Psoas muscle (tissue), 8 donors: Measurements from ENCODE around the gene BCL6. TPM values are rescaled to one million over a fixed set of nuclear protein-coding genes. Genes with fewer than 3 reads are reported as not detected.
A peak's percentile ranks its signal among the peaks of the same experiment; 100 is the strongest.

Source experiments
- ATAC-seq, 4 donors: fragments of 200-7000 bp; cut with Tn5 transposase; one replicate each; pipeline ENCODE4 v1.9.1; 2020; ENCODE audit warnings: moderate library complexity in 3 of 4, mild to moderate bottlenecking in 2 of 4
- DNase-seq, 2 donors: peaks; one replicate each; pipeline ENCODE4 v3.0.0-alpha.2; 2020
- H3K27ac ChIP-seq: fragments of 200-600 bp; one replicate; pipeline ENCODE4 v1.8.0; 2022
- H3K27me3 ChIP-seq, 3 donors: fragments of 200-600 bp in 1 of 3; one replicate each; pipeline versions ENCODE4 v1.6.1 to v1.8.0; 2013 to 2022; ENCODE audit warnings: low read length in 2 of 3, mild to moderate bottlenecking in 2 of 3, moderate library complexity in 1 of 3; ENCODE audit not compliant: insufficient read depth in 3 of 3
- H3K36me3 ChIP-seq, 2 donors: fragments of 200-600 bp in 1 of 2; one replicate each; pipeline versions ENCODE4 v1.6.1 to v1.8.0; 2013 to 2022; ENCODE audit warnings: low read depth in 1 of 2, mild to moderate bottlenecking in 1 of 2, moderate library complexity in 1 of 2; ENCODE audit not compliant: insufficient read depth in 1 of 2
- H3K4me1 ChIP-seq: fragments of 200-600 bp; one replicate; pipeline ENCODE4 v1.8.0; 2022
- H3K4me3 ChIP-seq: fragments of 200-600 bp; one replicate; pipeline ENCODE4 v1.8.0; 2022; ENCODE audit warnings: mild to moderate bottlenecking
- H3K9me3 ChIP-seq: fragments of 200-600 bp; one replicate; pipeline ENCODE4 v1.8.0; 2022
- WGBS, 3 donors: extraction: QIAGEN DNeasy Blood & Tissue Kit; methylation state at CpG; one replicate each; pipeline versions ENCODE4 v1.1.6 to v1.1.7; 2013; 5-methylcytosine and 5-hydroxymethylcytosine counted together
- intact Hi-C, 2 donors: fragments of 100-400 bp; cut with DNase I; formaldehyde crosslinking; loops; one replicate each; pipeline versions ENCODE4 v1.11.0 to v1.14.2; 2022
- polyA plus RNA-seq, 3 donors: library from polyadenylated mRNA; stranded (reverse); fragments of 200-250 nt; gene quantifications; one replicate each; pipeline ENCODE4 v1.2.3, GENCODE V29; 2013
- total RNA-seq, 4 donors: library from RNA; stranded (reverse); fragmentation: NEBNext Ultra II Directional in 2 of 4; extraction: Animal tissue kit (Norgen Biotek cat#: 25700) in 2 of 4; gene quantifications; one replicate each; pipeline versions ENCODE4 v1.2.1 to v1.2.4, GENCODE V29; 2021 to 2023
- TF ChIP-seq, protein P1 (sequence below): fragments of 200-600 bp; IDR thresholded peaks from one replicate; pipeline ENCODE4 v1.8.0; 2022; ENCODE audit warnings: antibody characterized with exemption
- donor health status: healthy with polysubstance abuse.
- donor health status: DM: no; HTN: no; CAD: no; lungs with moderate emphysema.
- donor health status: Bipolar disorder and iron deficiency.
- donor health status: healthy.
- donor health status: DM: yes; HTN: yes; CAD: no.
- donor health status: DM: no; HTN: no; CAD: no.
- donor health status: DM: no; HTN: no; CAD: no.
- donor health status: DM: yes; HTN: yes; CAD: no.

BCL6 gene
- total and polyA plus RNA-seq, 7 donors = 43.2 to 524 (median 265) TPM

DNA sequence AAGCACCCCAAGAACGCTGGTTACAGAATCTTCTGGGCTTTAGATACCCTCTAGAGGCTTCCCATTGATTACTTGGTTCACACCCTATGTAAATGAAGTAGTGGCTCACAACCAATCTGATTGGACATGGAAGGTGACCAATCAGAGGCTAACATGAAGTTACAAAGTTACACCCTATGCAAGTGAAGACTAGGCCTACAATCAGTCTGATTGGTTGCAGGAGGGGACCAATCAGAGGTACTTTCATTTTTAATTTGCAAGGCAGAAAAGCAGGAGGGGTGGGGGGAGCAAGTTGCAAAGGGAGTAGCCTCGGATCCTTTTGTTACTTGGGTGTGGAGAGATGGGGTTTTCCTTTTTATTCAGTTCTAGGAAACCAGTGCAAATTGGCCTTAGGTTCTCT, 31.8 kb downstream of the BCL6 start:
- intact Hi-C loops = loop anchor here (2.0 kb wide), 2 partner anchors 95 to 493 kb away; no protein-coding TSS in a partner anchor
- H3K27ac ChIP-seq = no peak overlapping the region

DNA sequence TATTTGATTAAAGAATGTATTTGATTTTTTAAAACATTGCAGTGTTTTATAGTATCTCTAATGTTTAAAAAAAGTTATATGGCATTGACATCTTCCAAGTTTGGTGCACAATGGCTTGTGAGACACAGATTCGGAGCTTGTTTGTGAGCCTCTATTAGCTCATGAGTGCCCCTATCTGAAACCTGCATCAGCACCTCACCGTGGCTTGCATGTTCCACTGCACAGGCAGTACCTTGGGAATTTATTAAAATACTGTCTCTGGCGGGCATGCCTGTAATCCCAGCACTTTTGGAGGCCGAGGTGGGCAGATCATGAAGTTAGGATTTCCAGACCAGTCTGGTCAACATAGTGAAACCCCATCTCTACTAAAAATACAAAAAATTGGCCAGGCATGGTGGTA, 36.1 kb downstream of the BCL6 start:
- Histone ChIP-seq H3K27me3 (no peaks in the 10 kb centered on the region), H3K9me3 (no peaks in the 10 kb centered on the region), H3K4me3 (no peak overlapping the region), H3K36me3 (no peaks in the 10 kb centered on the region), H3K4me1 (peaks cover 25% of the 10 kb centered on the region), H3K27ac (no peak overlapping the region)
- WGBS, 3 donors = 43 to 44% (median 43%) methylated on average over 4 of the region's 4 CpGs
- ATAC-seq (no peak), DNase-seq (no peak)
- TF ChIP-seq, protein P1, sequence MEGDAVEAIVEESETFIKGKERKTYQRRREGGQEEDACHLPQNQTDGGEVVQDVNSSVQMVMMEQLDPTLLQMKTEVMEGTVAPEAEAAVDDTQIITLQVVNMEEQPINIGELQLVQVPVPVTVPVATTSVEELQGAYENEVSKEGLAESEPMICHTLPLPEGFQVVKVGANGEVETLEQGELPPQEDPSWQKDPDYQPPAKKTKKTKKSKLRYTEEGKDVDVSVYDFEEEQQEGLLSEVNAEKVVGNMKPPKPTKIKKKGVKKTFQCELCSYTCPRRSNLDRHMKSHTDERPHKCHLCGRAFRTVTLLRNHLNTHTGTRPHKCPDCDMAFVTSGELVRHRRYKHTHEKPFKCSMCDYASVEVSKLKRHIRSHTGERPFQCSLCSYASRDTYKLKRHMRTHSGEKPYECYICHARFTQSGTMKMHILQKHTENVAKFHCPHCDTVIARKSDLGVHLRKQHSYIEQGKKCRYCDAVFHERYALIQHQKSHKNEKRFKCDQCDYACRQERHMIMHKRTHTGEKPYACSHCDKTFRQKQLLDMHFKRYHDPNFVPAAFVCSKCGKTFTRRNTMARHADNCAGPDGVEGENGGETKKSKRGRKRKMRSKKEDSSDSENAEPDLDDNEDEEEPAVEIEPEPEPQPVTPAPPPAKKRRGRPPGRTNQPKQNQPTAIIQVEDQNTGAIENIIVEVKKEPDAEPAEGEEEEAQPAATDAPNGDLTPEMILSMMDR = no peak
- intact Hi-C loops = no loop called here

More for the DNA sequence above, 31.8 kb downstream of the BCL6 start:
- Histone ChIP-seq H3K4me1 (peaks cover 20% of the 10 kb centered on the region), H3K36me3 (no peaks in the 10 kb centered on the region), H3K4me3 (peak overlapping the region; percentile 1), H3K27me3 (no peaks in the 10 kb centered on the region), H3K9me3 (no peaks in the 10 kb centered on the region)
- ATAC-seq (peak in 2 of 4 donors; percentile 21 to 43), DNase-seq (no peak)
- 61 to 74% (median 70%) methylated on average over 2 of the region's 2 CpGs for WGBS, 3 donors
- TF ChIP-seq, protein P1 = no peak

DNA sequence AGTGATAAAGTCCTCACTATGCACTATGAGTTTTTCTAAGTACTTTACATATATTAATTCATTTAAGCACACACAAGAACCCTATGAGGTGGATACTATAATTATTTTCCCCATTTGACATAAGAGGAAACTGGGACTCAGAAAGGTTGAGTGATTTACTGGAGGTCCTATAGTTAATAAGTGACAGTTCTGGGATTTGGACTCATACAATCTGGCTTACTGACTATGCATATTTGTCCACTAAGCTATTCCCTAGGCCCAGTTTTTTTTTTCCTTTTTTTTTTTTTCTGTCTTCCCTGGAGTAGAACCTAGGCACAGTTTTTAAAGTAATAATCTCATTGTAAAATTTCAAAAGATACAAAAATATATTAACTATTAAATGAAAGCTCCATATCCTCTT, 36.6 kb downstream of the BCL6 start:
- Histone ChIP-seq H3K4me1 (peaks cover 22% of the 10 kb centered on the region), H3K9me3 (no peaks in the 10 kb centered on the region), H3K27me3 (no peaks in the 10 kb centered on the region), H3K4me3 (no peak overlapping the region), H3K36me3 (no peaks in the 10 kb centered on the region), H3K27ac (no peak overlapping the region)
- ATAC-seq (no peak), DNase-seq (no peak)
- intact Hi-C loops = no loop called here
- TF ChIP-seq, protein P1 = no peak

DNA sequence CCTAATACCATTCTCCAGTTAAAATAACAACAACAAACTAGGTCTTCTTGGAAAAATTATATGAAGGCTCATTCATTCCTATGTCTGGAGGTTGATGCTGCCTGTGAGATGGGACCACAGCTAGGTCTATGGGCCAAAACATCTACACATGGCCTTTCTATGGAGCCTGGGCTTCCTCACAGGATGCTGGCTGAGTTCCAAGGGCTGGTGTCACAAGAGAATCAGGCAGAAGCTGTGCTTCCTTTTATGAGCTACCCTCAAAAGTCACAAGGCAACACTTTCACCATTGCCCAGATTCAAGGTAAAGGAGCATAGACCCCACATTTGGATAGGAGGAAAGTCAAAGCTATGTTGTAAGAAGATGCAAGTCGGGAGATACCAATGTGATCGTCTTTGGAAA, 38.3 kb downstream of the BCL6 start:
- TF ChIP-seq, protein P1 = no peak
- H3K36me3 ChIP-seq = no peaks in the 10 kb centered on the region
- H3K4me3 ChIP-seq = no peak overlapping the region
- peaks cover 30% of the 10 kb centered on the region for H3K4me1 ChIP-seq
- H3K27ac ChIP-seq = no peak overlapping the region
- no peak for DNase-seq
- intact Hi-C loops = loop anchor here in 1 of 2 donors (2.0 kb wide), 1 partner anchor 392 kb away; no protein-coding TSS in a partner anchor
- ATAC-seq = no peak
- 86 to 90% (median 89%) methylated on average over 2 of the region's 2 CpGs for WGBS, 3 donors
- no peaks in the 10 kb centered on the region for H3K9me3 ChIP-seq
- no peaks in the 10 kb centered on the region for H3K27me3 ChIP-seq

DNA sequence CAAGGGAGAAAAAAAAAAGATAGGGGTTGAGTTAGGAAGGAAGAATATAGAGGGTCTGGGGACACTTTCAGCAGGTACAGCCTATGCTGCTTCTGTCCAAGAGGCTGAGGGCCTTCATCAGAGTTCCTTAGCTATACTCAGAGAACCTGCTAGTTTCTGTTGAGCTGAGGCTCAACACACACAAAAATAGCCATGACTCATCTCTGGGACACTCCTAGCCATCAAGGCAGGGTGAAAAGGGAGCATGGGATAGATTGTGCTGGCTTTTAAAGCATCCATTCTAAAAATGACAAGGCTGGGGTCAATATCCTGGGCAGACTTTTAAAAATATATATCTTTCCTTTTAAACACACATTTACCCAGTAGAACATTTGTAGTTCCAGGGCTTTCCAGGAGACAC, 40.1 kb downstream of the BCL6 start:
- Histone ChIP-seq H3K27ac (peak overlapping the region; percentile 64), H3K27me3 (no peaks in the 10 kb centered on the region), H3K9me3 (no peaks in the 10 kb centered on the region), H3K4me3 (no peak overlapping the region), H3K36me3 (no peaks in the 10 kb centered on the region), H3K4me1 (peaks cover 39% of the 10 kb centered on the region)
- ATAC-seq = peak; percentile 80 to 84 (median 82)
- DNase-seq = no peak
- TF ChIP-seq, protein P1 = no peak
- intact Hi-C loops = no loop called here
